Endothelial cell of umbilical vein (primary cell): ENCODE results near the gene MAT2B. TPM values are rescaled to one million over a fixed set of nuclear protein-coding genes. Genes with fewer than 3 reads are reported as not detected.
A peak's percentile ranks its signal among the peaks of the same experiment; 100 is the strongest.

ENCODE experiments used
- BruUV-seq: library from RNA; stranded (reverse); fragments of 400-500 nt; replicated peaks from 2 replicates; lab custom pipeline; 2021; lab: Mats Ljungman, UMichigan
- CTCF ChIA-PET: fragments of 300-600, 350-600 bp; sonication (Branson Sonifier 250); formaldehyde crosslinking; loops from one replicate; lab custom pipeline; 2021; ENCODE audit warnings: antibody characterized with exemption, inconsistent platforms; lab: Charles Lee
- POLR2A ChIA-PET: fragments of 300-600, 350-600 bp; sonication (Branson Sonifier 250); formaldehyde crosslinking; loops from one replicate; lab custom pipeline; 2021; ENCODE audit warnings: antibody characterized with exemption, inconsistent platforms; lab: Charles Lee
- DNase-seq: peaks from one replicate; pipeline ENCODE4 v3.0.0-alpha.2; 2011; ENCODE audit warnings: low read depth, low spot score
- FAIRE-seq: peaks from 2 replicates; lab custom pipeline; 2011; peaks lifted over from hg19 to GRCh38; lab: Jason Lieb, UNC
- H2AFZ ChIP-seq: 2 replicates; pipeline ENCODE4 v1.6.0; 2012; ENCODE audit warnings: low read depth, low read length, control low read depth, inconsistent platforms
- H3K27ac ChIP-seq: 2 replicates; pipeline ENCODE4 v1.5.1; 2011; ENCODE audit warnings: low read depth, mild to moderate bottlenecking, control low read depth, low read length, moderate library complexity; ENCODE audit not compliant: insufficient read depth
- H3K27me3 ChIP-seq, 2 experiments: 2 replicates each; pipeline versions ENCODE4 v1.6.0 to v1.6.1; 2011; ENCODE audit warnings: low read length in 2 of 2, mixed read lengths in 1 of 2; ENCODE audit not compliant: control insufficient read depth in 2 of 2, insufficient read depth in 2 of 2
- H3K36me3 ChIP-seq, 2 experiments: 2 replicates in 1 of 2; 3 replicates in 1 of 2; pipeline ENCODE4 v1.5.1; 2011; ENCODE audit warnings: low read length in 2 of 2, mild to moderate bottlenecking in 1 of 2, moderate library complexity in 1 of 2; ENCODE audit not compliant: control insufficient read depth in 2 of 2, insufficient read depth in 2 of 2; ENCODE audit errors: extremely low read depth in 1 of 2
- H3K4me1 ChIP-seq: 3 replicates; pipeline ENCODE4 v1.5.1; 2011; ENCODE audit warnings: mild to moderate bottlenecking, low read length; ENCODE audit not compliant: control insufficient read depth, insufficient read depth; ENCODE audit errors: extremely low read depth
- H3K4me2 ChIP-seq: 2 replicates; pipeline ENCODE4 v1.6.1; 2011; ENCODE audit warnings: low read length, control low read depth, mixed read lengths; ENCODE audit not compliant: insufficient read depth
- H3K4me3 ChIP-seq, 3 experiments: fragments of 200-600 bp in 1 of 3; sonication (generic), shearing (Covaris generic) in 1 of 3; replicated peaks in 1 of 3; 2 replicates each; pipeline ENCODE4 v1.5.1; 2011 to 2016; ENCODE audit warnings: control low read depth in 3 of 3, low read length in 3 of 3, mild to moderate bottlenecking in 2 of 3, inconsistent platforms in 1 of 3, low read depth in 1 of 3, moderate library complexity in 1 of 3; ENCODE audit not compliant: insufficient read depth in 1 of 3
- H3K79me2 ChIP-seq: 2 replicates; pipeline ENCODE4 v1.6.0; 2012; ENCODE audit warnings: low read length, inconsistent platforms; ENCODE audit not compliant: control insufficient read depth, insufficient read depth
- H3K9ac ChIP-seq: replicated peaks from 2 replicates; pipeline ENCODE3; 2011; ENCODE audit warnings: low read length, control low read depth; ENCODE audit not compliant: insufficient read depth; ENCODE audit errors: extremely low read depth
- H3K9me1 ChIP-seq: replicated peaks from 3 replicates; pipeline ENCODE4 v1.6.0; 2011; ENCODE audit warnings: mild to moderate bottlenecking, low read length; ENCODE audit not compliant: control insufficient read depth, insufficient read depth; ENCODE audit errors: extremely low read depth
- H3K9me3 ChIP-seq: replicated peaks from 2 replicates; pipeline ENCODE4 v1.5.1; 2012; ENCODE audit warnings: low read length, inconsistent platforms; ENCODE audit not compliant: control insufficient read depth, insufficient read depth
- H4K20me1 ChIP-seq: replicated peaks from 2 replicates; pipeline ENCODE3; 2011; ENCODE audit warnings: mild to moderate bottlenecking, low read length; ENCODE audit not compliant: control insufficient read depth, insufficient read depth; ENCODE audit errors: extremely low read depth
- CTCF ChIP-seq, 2 donors: IDR thresholded peaks; 1 replicate in 1 of 2; 2 replicates in 1 of 2; pipeline ENCODE4 v1.5.1; 2011; ENCODE audit warnings: low read length in 2 of 2, mild to moderate bottlenecking in 2 of 2, moderate library complexity in 2 of 2, control low read depth in 1 of 2, inconsistent platforms in 1 of 2, low read depth in 1 of 2; ENCODE audit not compliant: insufficient read depth in 1 of 2; ENCODE audit errors: extremely low read depth in 1 of 2
- EZH2 ChIP-seq: IDR thresholded peaks from 2 replicates; pipeline ENCODE4 v1.6.1; 2012; ENCODE audit warnings: borderline replicate concordance, low read depth, mild to moderate bottlenecking, moderate library complexity, low read length, inconsistent platforms; ENCODE audit not compliant: severe bottlenecking
- FOS ChIP-seq: IDR thresholded peaks from 2 replicates; pipeline ENCODE4 v1.6.1; 2011; ENCODE audit warnings: mild to moderate bottlenecking, low read length, moderate library complexity, borderline replicate concordance; ENCODE audit not compliant: insufficient read depth
- GATA2 ChIP-seq: IDR thresholded peaks from 2 replicates; pipeline ENCODE4 v1.7.0; 2011; ENCODE audit warnings: low read depth, mild to moderate bottlenecking, moderate library complexity, mixed read lengths, low read length; ENCODE audit not compliant: insufficient read length, insufficient read depth
- JUN ChIP-seq: IDR thresholded peaks from 2 replicates; pipeline ENCODE4 v1.6.1; 2011; ENCODE audit warnings: borderline replicate concordance, low read depth; ENCODE audit not compliant: insufficient read length, insufficient read depth
- MAX ChIP-seq: IDR thresholded peaks from 2 replicates; pipeline ENCODE4 v1.6.1; 2011; ENCODE audit not compliant: insufficient read depth, insufficient read length
- MYC ChIP-seq: IDR thresholded peaks from one replicate; pipeline ENCODE4 v1.6.1; 2011; ENCODE audit warnings: mild to moderate bottlenecking, low read depth, low read length
- POLR2A ChIP-seq: IDR thresholded peaks from 2 replicates; pipeline ENCODE4 v1.6.1; 2012; ENCODE audit warnings: low read depth, mild to moderate bottlenecking, control low read depth, low read length
- POLR2AphosphoS5 ChIP-seq: IDR thresholded peaks from 2 replicates; pipeline ENCODE4 v1.6.1; 2012; ENCODE audit warnings: low read depth, mild to moderate bottlenecking, control low read depth, low read length, moderate library complexity; ENCODE audit not compliant: insufficient read depth
- dilution Hi-C: fragments of 300-500 bp; cut with MboI; formaldehyde crosslinking; loops from one replicate; pipeline ENCODE4 v1.15.0; 2019; ENCODE audit warnings: low sequenced_read_pairs; ENCODE audit not compliant: extremely low pct_ligation_motif_present
- intact Hi-C: fragments of 100-400 bp; cut with micrococcal nuclease; formaldehyde crosslinking; loops from one replicate; pipeline ENCODE4 v1.10.0; 2022
- polyA plus RNA-seq, 4 experiments: library from polyadenylated mRNA; depleted of rRNA in 3 of 4; stranded (reverse) in 3 of 4; unstranded in 1 of 4; fragments of >200 nt; gene quantifications; 2 replicates each; pipeline versions ENCODE4 v1.2.1 to v1.2.3, GENCODE V29; 2011 to 2012; ENCODE audit warnings: missing spikeins in 1 of 4
- total RNA-seq: library from RNA; stranded (reverse); gene quantifications from 2 replicates; pipeline ENCODE4 v1.2.3, GENCODE V29; 2021

MAT2B gene
- total and polyA plus RNA-seq, 2 donors (not counting 3 experiments of a cell fraction or from before 2014, with no cell fraction given) = 41.5 to 101 TPM

GRCh38 chr5:163506726-163507125 is 1.3 kb downstream of the MAT2B start:
- Histone ChIP-seq H3K4me3 (peak overlapping the region; percentile 59 to 98 (median 72)), H3K9ac (peak overlapping the region; percentile 84), H3K79me2 (peaks cover 60% of the 10 kb centered on the region), H3K9me1 (no peaks in the 10 kb centered on the region), H4K20me1 (peaks cover 4% of the 10 kb centered on the region), H3K27me3 (no peaks in the 10 kb centered on the region), H3K27ac (peak overlapping the region; percentile 70), H2AFZ (no peak overlapping the region), H3K9me3 (no peaks in the 10 kb centered on the region), H3K4me2 (peak overlapping the region; percentile 97), H3K4me1 (peaks cover 37% of the 10 kb centered on the region), H3K36me3 (peaks cover under 1 to 2% of the 10 kb centered on the region in 2 experiments)
- FAIRE-seq (no peak), DNase-seq (peak; percentile 55)
- intact Hi-C loops = loop anchor here (5.0 kb wide), 1 partner anchor 696 kb away; no protein-coding TSS in a partner anchor
- dilution Hi-C loops = no loop called here
- no TSS peak for BruUV-seq
- ChIA-PET CTCF (no interaction called here), POLR2A (no interaction called here)
- no peak for TF ChIP-seq EZH2
- TF ChIP-seq GATA2 = no peak
- no peak for TF ChIP-seq JUN
- no peak for TF ChIP-seq POLR2AphosphoS5
- TF ChIP-seq POLR2A = no peak
- no peak for TF ChIP-seq CTCF (IDR thresholded peaks at IDR 0.05; ENCODE audit: extremely low read depth in 1 of 2, insufficient read depth in 1 of 2, low read depth in 1 of 2, low read length in 2 of 2)
- TF ChIP-seq FOS = no peak
- no peak for TF ChIP-seq MYC
- no peak for TF ChIP-seq MAX
